MG63 (cell line): ENCODE data around the gene ARHGAP33. TPM values are rescaled to one million over a fixed set of nuclear protein-coding genes. Genes with fewer than 3 reads are reported as not detected.

Experiments
- DNase-seq: peaks from one replicate; pipeline ENCODE4 v3.0.0-alpha.2; 2020
- H3K27me3 ChIP-seq: fragments of 250-450 bp; sonication (Bioruptor Pico); 2 replicates; pipeline ENCODE4 v1.5.1; 2020; ENCODE audit warnings: mild to moderate bottlenecking, moderate library complexity
- H3K36me3 ChIP-seq: fragments of 250-450 bp; sonication (Bioruptor Pico); 2 replicates; pipeline ENCODE4 v1.5.1; 2020; ENCODE audit warnings: mild to moderate bottlenecking, moderate library complexity
- H3K4me3 ChIP-seq: fragments of 250-450 bp; sonication (Bioruptor Pico); 2 replicates; pipeline ENCODE4 v1.5.1; 2020; ENCODE audit warnings: mild to moderate bottlenecking, moderate library complexity
- H3K9me3 ChIP-seq: fragments of 250-450 bp; sonication (Bioruptor Pico); 2 replicates; pipeline ENCODE4 v1.5.1; 2020; ENCODE audit warnings: mild to moderate bottlenecking, moderate library complexity
- total RNA-seq: library from RNA; depleted of rRNA; stranded (reverse); fragments of >200 nt; shearing (Covaris generic); gene quantifications from 2 replicates; pipeline ENCODE4 v1.2.3, GENCODE V29; 2014; ENCODE audit warnings: low replicate concordance

Gene ARHGAP33
- total RNA-seq, 1 experiment from 2014 or later, result 1.6 TPM

DNA sequence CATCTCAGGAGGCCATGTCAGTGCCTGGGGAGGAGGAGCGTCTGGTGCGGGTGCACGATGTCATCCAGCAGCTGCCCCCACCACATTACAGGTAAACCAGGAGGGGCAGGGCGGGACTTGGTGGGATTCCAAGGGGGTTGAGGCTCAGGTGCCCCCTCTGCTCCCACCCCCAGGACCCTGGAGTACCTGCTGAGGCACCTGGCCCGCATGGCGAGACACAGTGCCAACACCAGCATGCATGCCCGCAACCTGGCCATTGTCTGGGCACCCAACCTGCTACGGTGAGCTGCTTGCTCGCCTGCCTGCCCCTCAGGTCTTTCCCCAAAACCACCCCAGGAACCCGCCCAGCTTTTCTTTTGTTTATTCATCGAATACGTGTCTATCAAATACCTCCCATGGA, 7.2 kb downstream of the ARHGAP33 start:
- no peaks in the 10 kb centered on the region for H3K9me3 ChIP-seq
- H3K4me3 ChIP-seq, result no peak overlapping the region
- no peak for DNase-seq
- no peaks in the 10 kb centered on the region for H3K27me3 ChIP-seq
- peaks cover 3% of the 10 kb centered on the region for H3K36me3 ChIP-seq

DNA sequence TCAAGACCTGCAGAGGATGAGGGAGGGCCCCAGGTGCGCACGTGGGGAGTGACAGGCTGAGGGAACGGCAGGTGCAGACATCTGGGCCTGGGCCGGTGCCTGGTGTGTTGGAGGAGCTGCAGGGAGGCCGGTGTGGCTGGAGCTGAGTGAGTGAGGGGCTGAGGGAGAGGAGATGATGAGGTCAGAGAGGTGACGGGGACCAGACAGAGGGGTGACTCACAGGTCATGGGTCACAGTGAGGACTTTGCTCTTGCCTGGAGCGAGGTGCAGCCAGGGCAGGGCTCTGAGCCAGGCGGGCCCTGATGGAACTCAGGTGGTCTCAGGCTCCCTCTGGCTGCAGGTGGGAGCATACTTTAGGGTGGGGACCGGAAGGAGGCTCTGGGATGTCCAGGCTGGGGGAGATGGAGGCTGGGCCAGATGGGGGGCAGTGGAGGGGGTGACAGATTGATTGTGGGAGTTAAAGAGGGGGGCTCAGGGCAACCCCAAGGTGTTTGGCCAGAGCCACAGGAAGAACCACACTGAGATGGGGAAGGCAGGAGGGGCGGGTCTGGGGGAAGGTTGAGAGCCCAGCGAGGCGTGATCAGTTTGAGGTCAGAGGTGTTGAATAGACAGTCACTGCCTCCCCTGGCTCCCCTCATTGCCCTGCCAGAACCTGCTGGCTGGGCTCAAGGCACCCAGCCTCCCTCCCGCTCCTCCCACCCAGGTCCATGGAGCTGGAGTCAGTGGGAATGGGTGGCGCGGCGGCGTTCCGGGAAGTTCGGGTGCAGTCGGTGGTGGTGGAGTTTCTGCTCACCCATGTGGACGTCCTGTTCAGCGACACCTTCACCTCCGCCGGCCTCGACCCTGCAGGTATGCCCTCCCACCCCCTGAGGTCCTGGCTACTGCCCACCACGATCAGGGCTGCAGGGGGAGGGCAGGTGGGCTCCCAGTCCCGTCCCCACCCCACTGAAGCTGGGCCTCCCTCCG, 8.4 kb downstream of the ARHGAP33 start:
- peaks cover 3% of the 10 kb centered on the region for H3K36me3 ChIP-seq
- no peak overlapping the region for H3K4me3 ChIP-seq
- DNase-seq, result no peak
- no peaks in the 10 kb centered on the region for H3K27me3 ChIP-seq
- H3K9me3 ChIP-seq, result no peaks in the 10 kb centered on the region

GRCh38 chr19:35784503-35785338, 9.4 kb downstream of the ARHGAP33 start:
- H3K27me3 ChIP-seq, result no peaks in the 10 kb centered on the region
- H3K36me3 ChIP-seq, result peaks cover 3% of the 10 kb centered on the region
- H3K4me3 ChIP-seq, result no peak overlapping the region
- DNase-seq, result no peak
- H3K9me3 ChIP-seq, result no peaks in the 10 kb centered on the region

- H3K4me3 ChIP-seq, result no peak overlapping the region
- peaks cover 3% of the 10 kb centered on the region; the same call in 1 of the 2 replicates for H3K36me3 ChIP-seq
- no peaks in the 10 kb centered on the region for H3K27me3 ChIP-seq
- H3K9me3 ChIP-seq, result no peaks in the 10 kb centered on the region
- no peak for DNase-seq
These were observed 9.9 kb downstream of the ARHGAP33 start for GRCh38 chr19:35785339-35785627.

GRCh38 chr19:35786299-35787160, 11.2 kb downstream of the ARHGAP33 start:
- H3K27me3 ChIP-seq, result no peaks in the 10 kb centered on the region
- no peak for DNase-seq

GRCh38 chr19:35787227-35787799, 11.9 kb downstream of the ARHGAP33 start:
- no peaks in the 10 kb centered on the region for H3K27me3 ChIP-seq
- DNase-seq, result no peak
- no peaks in the 10 kb centered on the region for H3K9me3 ChIP-seq
- H3K36me3 ChIP-seq, result peaks cover 2% of the 10 kb centered on the region; the same call in 1 of the 2 replicates
- no peak overlapping the region for H3K4me3 ChIP-seq

More at GRCh38 chr19:35786299-35787160, 11.2 kb downstream of the ARHGAP33 start:
- H3K4me3 ChIP-seq, result no peak overlapping the region
- peaks cover 3% of the 10 kb centered on the region; the same call in 1 of the 2 replicates for H3K36me3 ChIP-seq
- H3K9me3 ChIP-seq, result no peaks in the 10 kb centered on the region

DNA sequence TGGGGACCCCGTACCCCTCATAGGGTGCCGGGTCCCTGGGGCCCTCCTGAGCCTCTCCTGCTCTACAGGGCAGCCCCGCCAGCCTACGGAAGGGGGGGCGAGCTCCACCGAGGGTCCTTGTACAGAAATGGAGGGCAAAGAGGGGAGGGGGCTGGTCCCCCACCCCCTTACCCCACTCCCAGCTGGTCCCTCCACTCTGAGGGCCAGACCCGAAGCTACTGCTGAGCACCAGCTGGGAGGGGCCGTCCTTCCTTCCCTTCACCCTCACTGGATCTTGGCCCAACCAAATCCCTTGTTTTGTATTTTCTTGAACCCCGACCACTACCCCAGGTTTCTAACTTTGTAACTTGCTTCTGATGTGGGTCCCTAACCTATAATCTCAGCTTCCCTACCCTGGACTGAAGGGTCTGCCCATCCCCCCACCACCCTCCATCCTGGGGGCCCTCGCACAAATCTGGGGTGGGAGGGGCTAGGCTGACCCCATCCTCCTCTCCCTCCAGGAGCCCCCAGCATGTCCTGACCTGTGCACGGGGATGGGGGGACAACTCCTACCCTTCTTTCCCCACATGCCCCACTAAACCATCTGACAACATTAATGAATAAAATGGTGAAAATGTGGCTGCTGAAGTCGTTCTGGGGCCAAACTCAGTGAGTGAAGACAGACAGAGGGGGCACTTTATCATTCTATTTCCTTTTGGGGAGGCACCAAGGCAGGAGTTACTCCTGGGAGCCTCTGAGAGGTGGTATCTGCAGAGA, 13.0 kb downstream of the ARHGAP33 start:
- no peaks in the 10 kb centered on the region for H3K36me3 ChIP-seq
- H3K4me3 ChIP-seq, result no peak overlapping the region
- DNase-seq, result no peak
- H3K9me3 ChIP-seq, result no peaks in the 10 kb centered on the region
- H3K27me3 ChIP-seq, result no peaks in the 10 kb centered on the region

GRCh38 chr19:35789195-35789977, 14.0 kb downstream of the ARHGAP33 start:
- H3K27me3 ChIP-seq, result no peaks in the 10 kb centered on the region
- DNase-seq, result no peak
- H3K4me3 ChIP-seq, result no peak overlapping the region
- H3K9me3 ChIP-seq, result no peaks in the 10 kb centered on the region
- H3K36me3 ChIP-seq, result no peaks in the 10 kb centered on the region

DNA sequence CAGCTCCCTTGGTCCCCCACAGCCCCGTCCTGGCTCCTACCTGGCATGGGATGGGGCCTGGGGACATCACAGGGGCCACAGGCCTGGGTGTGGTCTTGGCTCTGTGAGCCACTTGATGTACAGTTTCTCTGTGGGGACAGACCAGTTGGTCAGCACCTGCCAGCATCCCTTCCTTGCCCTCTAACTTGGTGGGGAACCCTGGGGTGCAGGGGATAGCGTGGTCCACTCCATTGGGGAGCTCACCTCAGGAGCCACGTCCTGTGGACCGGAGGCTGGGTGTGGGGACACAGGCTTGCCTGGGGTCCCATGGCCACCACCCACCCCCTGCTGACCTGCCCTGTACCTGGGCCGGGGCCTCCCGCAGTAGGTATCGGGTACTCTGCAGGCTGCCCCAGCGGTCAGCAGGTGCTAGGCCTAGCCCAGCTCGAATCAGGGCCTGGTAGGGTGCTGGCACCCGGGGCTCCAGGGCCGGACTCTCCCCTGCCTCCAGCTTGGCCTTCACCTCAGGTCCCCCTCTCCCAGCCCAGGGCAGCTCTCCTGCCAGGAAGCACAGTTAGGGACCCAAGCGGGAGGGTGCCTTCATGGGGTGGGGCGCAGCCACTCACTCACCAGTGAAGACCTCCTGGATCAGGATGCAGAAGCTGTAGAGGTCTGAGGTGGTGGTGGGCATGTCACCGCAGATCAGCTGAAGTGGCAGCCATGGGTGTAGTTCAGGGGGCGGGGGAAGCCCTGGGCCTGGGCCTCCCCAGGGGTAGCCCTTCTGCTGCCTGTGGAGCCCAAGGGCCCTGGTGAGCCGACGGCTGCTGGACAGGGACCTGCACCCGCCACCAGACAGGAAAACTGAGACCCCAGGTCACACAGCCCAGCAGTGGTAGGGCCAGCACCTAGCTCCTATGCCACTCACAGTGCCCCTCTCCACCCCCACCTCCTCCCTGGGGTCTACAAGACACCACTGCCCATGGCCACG, 14.9 kb downstream of the ARHGAP33 start:
- DNase-seq, result no peak
- Histone ChIP-seq H3K27me3 (no peaks in the 10 kb centered on the region), H3K4me3 (no peak overlapping the region), H3K36me3 (no peaks in the 10 kb centered on the region), H3K9me3 (no peaks in the 10 kb centered on the region)

- Histone ChIP-seq H3K27me3 (no peaks in the 10 kb centered on the region), H3K36me3 (no peaks in the 10 kb centered on the region), H3K4me3 (no peak overlapping the region), H3K9me3 (no peaks in the 10 kb centered on the region)
- no peak for DNase-seq
These were observed 15.8 kb downstream of the ARHGAP33 start for GRCh38 chr19:35790981-35791813.

DNA sequence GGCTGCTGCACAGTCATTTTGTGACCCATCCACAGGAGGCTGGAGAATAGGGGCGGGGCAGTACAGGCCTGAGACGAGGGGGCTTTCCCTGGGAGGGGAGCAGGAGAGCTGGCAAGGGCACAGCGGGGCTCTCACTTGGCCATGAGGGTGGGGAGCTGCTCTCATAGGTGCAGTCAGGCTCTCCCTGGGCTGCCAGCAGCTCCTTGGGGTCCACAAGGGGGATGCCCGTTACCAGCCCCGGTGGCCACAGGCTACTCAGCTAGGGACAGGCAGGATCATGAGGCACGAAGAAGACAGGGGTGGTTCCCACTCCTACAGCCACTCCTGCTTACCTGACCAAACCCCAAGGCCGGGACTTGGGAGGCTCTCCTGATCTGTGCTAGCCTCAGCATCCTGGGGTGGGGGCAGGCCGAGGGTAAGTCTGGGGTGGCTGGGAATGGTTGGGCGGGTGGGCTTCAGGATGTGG, 16.5 kb downstream of the ARHGAP33 start:
- no peaks in the 10 kb centered on the region for H3K9me3 ChIP-seq
- DNase-seq, result no peak
- no peaks in the 10 kb centered on the region for H3K36me3 ChIP-seq
- H3K4me3 ChIP-seq, result no peak overlapping the region
- peaks cover 4% of the 10 kb centered on the region; the same call in 1 of the 2 replicates for H3K27me3 ChIP-seq

DNA sequence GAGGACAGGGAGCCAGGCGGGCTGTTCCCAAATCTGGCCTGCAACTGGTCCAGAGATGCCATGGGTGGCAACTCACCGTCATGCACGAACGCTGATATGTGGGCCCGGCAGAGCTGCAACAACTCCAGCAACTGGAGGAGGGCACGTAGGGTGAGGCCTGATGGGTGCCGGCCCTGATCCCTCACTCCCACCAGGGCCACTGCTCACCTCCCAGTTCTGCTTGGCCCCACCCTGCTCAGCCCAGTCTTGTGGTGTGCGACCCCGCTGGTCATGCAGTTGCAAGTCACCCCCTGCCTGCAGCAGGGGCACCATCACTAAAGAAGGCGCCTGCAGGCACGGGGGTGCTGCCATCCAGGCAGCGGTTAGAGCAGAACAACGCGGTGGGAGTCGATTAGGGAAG, 16.9 kb downstream of the ARHGAP33 start:
- H3K9me3 ChIP-seq, result no peaks in the 10 kb centered on the region
- H3K27me3 ChIP-seq, result peaks cover 4% of the 10 kb centered on the region; the same call in 1 of the 2 replicates
- no peak for DNase-seq
- H3K36me3 ChIP-seq, result no peaks in the 10 kb centered on the region
- H3K4me3 ChIP-seq, result no peak overlapping the region

GRCh38 chr19:35792888-35793287, 17.5 kb downstream of the ARHGAP33 start:
- DNase-seq, result no peak
- Histone ChIP-seq H3K27me3 (peaks cover 7% of the 10 kb centered on the region), H3K36me3 (no peaks in the 10 kb centered on the region), H3K4me3 (no peak overlapping the region), H3K9me3 (no peaks in the 10 kb centered on the region)
